Measurements from ENCODE around the gene PLA2G4F.

The PLA2G4F gene

DNA sequence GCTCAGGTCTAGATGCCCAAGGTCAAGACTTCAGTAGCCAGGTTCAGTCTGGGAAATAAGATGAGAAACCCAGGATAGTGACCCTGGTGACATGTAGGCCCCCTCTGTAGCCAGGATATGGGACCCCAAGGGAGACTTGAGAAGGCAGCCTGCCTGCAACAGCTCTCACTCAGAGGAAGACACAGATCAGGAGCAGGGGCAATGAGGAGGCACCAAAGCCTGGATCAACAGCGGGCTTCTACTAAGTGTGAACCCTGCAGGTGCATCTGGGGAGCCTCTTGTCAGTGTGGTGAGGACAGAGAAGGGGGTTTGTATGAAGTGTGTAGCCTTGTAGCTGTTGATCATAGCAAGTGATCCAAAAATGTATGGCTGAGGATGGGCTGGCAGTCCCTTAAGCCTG is 25.4 kb downstream of the PLA2G4F start:
- DNase-seq = no peak

DNA sequence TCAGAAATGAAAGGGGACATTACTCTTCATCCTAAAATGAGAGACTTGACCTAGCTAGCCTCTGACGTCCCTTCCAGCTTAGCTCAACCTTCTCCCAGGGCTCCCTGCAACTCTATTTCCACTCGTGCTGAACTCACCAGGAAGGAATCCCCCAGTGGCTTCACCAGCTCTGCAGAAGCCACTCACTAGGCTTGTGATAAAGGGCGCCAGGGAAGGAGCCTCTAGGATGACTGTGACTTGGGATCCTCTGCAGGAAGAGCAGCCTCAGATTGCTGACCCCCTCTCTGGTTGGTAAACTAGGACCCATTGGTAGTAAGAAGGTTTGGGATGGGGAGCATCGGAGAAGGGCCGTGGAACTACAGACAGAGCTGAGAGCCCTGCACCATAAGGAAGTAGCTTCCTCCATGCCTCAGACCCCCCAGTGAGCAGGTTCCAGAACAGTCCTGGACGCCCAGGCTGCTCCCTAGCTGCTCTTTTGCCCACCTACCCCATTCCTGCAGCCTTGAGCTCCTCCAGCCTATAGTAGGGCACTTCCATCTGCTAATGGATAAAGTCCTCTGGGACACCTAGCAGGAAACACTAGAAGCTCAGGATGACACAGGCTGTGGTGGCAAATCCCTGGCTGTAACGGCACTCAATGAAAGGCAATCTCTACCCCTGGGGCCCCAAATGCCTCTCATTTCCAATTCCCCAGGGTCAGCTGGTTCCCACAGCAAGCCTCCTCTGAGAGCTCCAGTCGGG is 26.0 kb downstream of the PLA2G4F start:
- no peak for DNase-seq

DNA sequence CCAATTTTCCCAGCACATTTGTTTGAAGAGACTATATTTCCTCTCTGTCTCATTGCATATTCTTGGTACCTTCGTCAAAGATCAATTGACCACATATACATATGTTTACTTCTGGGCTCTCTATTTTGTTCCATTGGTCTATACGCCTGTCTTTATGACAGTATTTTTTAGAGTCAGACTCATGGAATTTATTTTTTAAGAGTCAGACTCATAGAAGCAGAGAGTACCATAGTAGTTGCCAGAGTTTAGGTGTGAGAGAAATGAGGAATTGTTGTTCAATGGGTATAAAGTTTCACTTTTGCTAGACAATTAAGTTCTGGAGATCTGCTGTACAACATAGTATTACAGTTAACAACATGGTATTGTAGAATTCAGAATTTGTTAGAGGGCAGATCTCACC is 27.1 kb downstream of the PLA2G4F start:
- DNase-seq = no peak

DNA sequence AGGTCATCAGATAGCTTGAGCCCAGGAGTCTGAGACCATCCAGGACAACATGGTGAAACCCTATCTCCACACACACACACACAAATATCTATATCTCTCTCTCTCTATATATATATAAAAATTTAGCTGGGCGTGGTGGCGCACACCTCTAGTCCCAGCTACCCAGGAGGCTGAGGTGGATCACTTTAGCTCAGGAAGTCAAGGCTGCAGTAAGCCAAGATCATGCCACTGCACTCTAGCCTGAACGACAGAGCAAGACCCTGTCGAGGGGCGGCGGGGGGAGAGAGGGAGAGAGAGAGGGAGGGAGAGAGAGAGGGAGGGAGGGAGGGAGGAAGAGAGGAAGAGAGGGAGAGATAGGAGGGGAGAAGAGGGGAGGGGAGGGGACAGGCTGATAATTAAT is 28.0 kb downstream of the PLA2G4F start:
- DNase-seq = no peak

DNA sequence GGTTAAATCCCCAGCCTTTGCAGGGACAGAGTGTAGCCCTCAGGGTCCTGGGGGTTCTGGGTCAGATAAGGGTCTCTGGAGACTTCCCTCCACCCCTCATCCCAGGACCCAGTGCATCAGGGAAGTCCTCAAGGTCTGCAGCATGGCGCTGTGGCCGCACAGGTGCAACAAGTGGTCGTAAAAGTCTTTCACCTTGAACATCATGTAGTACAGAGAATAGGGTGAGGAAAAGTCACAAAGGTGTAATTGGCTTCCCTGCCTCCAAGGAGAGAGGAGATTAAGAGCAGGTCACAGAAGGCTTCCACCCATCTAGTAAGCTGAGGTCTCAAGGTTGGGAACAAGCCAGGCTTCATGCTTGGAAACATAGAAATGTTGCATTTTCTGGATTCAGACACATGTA is 32.9 kb downstream of the PLA2G4F start:
- DNase-seq = no peak

DNA sequence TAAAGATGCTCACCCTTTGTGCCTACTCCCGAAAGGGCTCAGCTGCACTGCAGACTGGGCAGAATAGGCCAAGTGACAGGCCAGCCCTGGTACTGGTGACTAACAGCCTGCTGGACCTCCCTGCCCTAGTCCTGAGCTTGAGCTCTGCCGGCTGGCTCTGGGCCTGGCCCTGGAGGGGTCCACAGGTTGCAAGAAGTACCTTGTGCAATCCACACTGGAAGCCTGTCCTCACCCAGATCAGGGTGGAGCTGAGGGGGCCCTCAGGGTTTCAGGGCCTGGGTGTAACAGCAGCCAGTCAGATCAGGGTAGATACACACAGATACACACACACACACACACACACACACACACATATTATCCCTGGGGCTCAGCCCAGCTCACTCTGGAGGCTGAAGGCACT is 34.8 kb downstream of the PLA2G4F start:
- no peak for DNase-seq

DNA sequence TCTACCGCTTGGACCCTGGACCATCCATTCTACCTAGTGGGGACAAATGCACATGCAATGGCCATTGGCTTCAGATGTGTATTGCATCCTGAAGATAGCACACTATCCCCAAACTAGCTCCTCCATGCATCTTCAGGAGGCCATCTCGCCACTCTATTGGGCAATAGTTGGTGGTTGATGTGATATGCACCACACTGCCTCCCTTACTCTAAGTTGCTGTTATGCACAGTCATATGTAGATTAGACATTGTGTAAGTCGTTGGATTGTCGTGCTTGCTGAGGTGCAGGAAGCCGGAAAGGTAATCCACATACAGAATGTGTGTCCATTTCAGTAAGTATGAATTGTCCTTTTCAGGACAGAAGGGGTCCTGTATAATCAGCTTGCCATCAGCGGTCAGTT is 35.4 kb downstream of the PLA2G4F start:
- no peak for DNase-seq

DNA sequence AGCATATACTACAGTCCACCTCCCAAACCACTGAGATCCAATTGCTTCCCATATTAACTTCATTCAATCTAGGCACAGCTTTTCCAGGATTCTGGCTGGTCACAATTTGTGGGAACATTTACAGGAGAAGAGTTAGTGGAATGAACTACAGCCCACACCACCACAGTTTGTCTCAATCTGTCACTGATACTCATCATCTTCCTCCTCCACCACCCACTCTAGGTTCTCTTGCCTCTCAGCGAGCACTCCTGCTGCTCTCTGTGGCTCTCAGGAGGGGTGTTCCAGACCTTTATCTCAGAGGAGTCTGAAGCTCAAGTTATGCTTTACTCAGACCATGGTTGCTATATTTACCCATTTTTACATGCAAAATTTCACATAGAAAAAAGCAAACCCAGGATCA is 36.2 kb downstream of the PLA2G4F start:
- DNase-seq = no peak

DNA sequence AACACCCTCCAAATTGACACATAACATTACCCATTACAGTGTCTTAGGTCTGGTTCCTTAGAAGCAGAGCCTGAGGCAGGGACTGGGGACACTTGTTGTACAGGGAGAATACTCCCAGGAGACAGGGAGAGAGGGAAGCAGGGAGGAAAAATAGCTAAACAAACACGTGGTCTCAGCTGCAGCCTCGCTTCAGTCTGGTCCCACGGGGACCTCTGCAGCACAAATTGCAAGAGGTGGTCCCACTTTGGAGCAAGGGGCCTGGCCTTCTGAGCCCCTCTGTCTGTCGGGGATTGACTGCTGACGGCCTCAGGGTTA is 37.0 kb downstream of the PLA2G4F start:
- DNase-seq = no peak

DNA sequence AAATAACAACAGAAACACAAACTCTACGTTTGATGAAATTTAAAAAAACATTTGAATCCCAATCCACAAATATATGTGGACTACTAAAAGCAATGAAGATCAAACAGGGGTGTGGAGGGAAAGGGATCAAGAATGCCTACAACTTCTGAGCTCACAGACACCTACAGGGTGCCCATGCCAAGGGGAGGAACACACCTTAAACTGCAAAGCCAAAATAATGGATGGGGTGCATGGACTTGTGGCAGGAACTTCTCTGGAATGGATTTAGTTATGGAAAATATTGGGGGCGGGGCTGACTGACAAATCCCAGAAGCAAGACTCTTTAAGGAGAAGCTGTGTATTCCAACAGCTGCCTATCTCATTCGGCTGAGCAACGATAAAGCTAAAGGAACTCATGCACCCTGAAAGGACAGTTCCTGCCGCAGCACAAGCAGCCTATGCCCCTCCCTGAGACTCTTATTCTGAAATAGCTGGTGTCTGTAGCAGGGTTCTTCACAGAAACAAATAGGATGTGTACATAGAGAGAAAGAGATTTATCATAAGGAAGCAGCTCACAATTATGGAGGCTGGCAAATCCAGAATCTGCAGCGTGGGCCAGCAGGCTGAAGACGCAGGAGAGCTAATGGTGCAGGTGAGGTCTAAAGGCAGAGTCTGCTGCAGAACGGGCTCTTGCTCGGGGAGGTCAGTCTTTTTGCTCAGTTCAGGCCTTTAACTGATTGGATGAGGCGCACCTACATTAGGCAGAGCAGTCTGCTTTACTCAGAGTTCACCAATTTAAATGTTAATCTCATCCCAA is 37.6 kb downstream of the PLA2G4F start:
- peak; percentile 53 for DNase-seq

DNA sequence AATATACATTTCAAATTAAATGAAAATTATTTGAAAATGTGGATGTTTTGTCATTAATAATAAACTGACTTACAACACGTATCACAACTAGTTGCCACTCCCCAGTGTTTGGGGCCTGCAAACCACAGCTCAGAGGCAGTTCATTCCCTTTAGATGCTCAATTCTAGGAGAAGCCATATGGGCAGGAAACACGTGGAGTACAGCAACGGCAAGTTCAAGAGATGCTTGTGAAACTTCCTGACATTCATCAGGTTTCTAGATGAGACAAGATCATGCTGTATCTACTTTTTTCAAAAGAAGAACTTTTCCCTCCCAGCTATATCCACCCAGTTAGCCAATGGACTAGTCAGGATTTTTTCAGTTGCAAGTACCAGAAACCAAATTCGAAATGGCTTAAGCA is 44.5 kb downstream of the PLA2G4F start:
- no peak for DNase-seq

DNA sequence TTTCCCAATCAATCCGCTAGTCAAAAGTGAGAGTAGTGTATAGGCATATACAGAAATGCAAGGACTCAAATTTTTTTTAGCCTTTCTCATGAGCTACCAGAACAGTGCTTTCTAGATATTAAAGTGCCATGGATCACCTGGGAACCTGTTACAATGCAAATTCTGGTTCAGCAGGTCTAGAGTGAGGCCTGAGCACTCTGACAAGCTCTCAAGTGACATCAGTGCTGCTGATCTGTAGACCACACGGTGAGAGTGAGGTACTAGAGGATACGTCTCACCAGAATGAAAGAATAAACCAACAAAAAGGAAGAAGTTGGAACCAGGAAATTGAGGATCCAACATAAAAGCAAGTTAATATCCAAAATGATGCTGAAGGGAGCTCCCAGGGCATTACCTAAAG is 46.1 kb downstream of the PLA2G4F start:
- DNase-seq = no peak

DNA sequence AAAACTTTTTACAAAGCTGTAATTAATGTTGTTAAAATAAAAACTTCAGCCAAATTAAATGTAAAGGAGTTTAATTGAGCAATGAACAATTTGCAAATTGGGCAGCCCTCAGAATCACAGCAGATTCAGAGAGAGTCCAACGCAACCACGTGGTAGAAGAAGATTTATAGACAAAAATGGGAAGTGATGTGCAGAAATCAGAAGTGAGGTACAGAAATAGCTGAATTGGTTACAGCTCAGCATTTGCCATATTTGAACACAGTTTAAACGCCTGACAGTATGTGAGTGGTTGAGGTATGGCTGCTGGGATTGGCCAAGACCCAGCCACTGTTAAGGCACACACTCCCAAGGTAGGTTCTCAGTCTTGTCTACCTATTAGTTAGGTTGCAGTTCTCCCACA is 47.6 kb downstream of the PLA2G4F start:
- no peak for DNase-seq

DNA sequence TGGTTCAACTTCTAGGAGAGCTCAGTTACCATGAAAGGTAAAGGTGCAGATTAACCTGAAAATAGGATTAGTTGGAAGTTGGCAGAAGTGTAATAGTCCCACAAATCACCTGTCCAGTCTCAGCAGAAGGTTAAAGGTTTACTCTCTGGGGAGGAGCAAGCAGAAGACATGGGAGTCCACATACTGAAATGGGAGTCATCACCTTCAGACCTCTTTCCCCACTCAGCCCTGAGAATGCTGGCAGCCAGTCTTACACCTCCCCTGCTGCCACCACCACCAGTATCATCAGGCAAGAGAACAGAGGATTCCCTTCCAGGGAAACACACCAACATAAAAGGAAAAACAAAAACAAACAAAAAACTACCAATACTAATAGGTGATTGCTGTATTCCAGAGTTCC is 48.2 kb downstream of the PLA2G4F start:
- no peak for DNase-seq

DNA sequence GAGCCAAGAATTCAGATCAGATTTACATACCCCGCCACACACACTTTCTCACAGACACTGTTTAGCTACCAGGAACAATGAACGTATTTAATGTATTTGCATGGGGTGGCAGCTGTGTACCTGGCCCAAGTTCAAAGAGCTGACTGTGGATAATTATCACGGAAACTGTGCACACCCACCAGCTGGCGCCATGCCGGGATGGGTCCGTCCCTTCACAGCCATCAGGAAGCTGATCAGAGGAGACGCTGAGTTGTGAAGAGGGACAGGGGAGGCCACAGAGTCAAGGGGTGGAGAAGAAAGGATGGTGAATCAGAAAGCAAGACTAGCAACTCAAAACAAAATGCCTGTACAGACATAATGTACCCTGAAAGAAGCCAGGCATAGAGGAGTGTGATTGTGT is 49.0 kb downstream of the PLA2G4F start:
- DNase-seq = no peak

DNA sequence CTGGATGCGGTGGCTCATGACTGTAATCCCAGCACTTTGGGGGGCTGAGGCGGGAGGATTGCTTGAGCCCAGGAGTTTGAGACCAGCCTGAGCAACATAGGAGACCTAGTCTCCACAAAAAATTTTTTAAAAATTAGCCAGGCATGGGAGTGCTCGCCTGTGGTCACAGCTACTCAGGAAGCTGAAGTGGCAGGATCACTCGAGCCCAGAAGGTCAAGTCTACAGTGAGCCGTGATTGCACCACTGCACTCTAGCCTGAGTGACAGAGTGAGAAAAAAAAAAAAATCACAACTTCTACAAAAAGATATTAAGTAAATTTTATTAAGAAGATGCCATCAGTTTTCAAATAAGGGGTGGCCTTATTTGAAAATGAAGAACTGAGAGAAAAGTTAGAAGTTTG is 50.1 kb downstream of the PLA2G4F start:
- DNase-seq = no peak

DNA sequence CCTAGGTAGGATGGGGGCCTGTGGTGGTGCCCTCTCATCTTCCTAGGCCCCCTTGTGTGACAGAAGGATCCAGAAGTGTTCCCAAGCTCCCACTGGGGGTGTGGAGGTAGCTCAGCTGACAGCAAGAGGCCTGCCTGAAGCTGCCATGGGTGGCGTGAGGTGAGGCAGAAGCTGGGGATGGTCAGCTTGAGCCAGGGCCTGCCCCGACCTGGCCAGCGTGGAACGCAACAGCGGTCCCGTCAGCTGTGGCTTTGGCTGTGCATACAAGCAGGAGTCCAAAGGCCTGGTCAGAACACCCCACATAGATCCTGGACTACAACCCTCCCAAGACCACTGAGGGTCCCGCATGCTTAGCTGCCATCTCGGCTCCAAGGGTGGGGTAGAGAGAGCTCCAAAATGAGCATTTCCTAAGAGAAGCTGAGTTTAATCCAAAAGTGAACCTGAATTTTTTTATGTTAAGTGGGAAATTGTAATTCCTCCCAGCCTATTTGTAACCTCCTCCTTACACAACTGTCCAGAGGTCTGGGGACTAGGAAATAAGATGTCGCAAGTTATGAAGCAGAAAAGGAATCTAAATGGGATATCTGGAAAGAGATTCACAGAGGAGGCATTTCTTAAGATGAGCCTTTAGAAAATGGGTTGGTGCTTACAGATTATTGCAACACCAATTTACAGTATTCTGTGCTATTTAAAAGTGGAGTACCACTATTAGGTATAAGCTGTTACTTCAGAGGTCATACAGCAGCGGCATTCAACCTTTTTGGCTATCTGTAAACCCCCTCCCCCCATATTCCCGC is 52.1 kb downstream of the PLA2G4F start:
- no peak for DNase-seq

DNA sequence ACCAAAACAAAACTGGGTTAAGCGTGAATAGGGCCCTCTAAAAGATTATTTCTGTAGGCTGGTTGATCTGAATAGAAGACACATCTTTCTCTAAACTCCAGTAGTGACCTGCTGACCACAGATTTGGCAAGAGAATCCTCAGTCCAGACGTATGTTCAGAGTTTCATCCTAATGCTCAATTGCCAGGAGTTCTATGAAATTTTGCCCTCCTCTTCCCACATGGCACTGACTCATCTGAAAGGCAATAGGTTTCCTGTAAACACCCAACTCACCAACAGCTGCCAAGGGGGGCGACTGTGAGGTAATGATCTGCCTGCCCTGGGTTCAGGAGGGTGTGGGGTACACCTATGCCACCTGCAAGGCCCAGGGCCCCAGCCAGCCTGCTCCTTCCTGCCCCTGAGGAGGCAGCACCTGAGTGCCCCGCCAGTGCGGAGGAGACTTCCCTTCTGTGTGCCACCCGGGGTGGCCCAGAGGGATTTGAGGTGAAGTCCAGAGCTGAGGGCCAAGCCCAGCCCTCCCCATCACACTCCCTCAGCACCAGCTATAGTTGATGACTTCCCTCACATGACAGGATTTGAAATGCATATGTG is 53.7 kb downstream of the PLA2G4F start:
- no peak for DNase-seq

DNA sequence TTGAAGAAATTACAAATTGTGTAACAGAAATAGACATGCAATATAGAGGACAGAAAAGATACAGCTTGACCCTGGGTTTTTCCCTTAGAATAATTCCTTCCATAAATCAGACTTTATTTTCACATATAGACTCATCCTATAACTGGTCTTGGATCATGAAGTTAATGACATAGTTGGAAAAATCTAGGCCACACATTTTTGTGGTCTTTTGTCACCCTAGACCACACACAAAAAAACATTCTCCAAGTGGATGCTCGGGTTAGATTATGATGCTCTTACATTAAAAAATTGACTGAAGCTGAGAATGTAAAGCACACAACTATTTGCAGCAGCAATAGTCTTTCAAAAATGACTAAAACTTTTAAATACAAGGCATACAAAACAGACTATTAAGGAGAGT is 54.6 kb downstream of the PLA2G4F start:
- no peak for DNase-seq

DNA sequence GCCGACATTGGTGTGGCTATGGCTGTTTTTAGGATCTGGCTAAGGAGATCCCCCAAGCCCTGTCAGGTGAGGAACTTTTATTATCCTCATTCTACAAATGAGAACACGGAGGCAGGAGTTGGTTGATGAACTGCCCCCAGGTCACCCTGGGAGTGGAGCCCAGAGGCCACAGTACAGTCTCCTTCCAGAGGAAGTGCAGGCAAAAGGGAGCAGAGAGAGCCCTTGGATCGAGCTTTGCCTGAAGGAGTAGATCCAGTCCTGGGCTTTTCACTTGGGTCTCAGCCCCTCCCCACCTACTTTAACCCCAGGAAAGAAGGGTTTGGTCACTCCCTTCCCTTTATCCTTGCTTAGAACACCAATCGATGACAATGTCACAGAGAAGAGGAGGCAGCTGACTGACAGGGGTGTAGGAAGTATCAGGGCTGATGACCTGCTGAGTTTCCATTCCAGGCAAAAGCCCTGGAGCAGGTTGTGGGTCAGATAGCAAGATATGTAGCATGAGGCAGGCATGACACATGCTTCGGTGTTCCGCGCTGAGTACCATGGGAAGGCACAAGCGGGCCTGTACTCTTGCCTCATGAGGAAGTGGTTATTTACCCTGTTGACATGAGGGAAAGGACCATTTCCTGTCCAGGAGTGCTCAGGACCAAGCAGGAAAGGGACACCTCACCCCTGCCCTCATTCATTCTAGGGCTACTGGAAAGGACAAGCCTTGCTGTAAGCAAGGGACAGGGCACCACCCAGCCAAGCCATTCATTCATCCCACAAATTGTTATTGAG is 56.2 kb downstream of the PLA2G4F start:
- no peak for DNase-seq

DNA sequence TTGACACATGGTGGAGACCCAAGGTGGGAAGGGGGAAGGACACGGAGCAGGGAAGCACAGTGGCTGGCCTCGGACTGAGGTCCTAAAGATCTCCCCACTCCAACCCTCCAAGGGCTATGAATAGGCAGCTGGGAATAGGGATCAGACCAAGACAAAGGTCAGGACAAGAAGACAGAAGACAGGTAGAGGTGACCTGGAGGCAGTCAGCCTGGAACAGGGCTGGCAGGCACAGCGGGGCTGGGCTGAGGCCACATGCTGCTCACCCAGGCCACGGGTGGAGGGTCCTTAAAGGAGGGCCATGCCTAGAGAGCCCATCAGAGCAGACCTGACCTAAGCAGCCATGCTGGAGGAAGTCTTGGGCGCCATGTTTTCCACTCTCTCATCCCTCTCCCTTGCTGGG is 59.4 kb downstream of the PLA2G4F start:
- no peak for DNase-seq

DNA sequence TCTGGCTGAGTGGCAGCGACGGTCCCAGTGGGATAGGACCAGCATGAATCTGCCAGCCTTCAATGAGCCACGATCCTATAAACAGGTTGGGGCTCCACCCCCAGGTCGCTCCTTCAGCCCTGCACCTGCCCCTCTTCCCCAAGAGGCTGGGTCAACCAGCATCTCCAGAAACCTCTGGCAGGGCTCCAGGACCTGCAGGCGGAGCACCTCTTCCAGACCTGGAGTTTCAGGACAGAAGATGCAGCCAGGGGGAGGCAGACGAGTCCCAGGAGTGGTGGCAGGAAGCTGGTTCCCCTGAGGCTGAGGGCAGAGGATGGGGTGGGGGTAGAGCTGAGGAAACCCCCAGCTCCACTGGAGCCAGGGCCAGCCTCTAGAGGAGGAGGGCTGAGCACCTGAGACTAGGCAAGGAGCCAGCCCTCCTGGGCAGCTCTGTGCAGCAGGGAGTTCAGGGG is 61.9 kb downstream of the PLA2G4F start, which contains the start of gene PLA2G4D:
PLA2G4D (minus strand) TSS at position 51 of the 452 bp plus-strand sequence. CDS start 103 bp downstream, outside the sequence.
- peak; percentile 76 for DNase-seq

DNA sequence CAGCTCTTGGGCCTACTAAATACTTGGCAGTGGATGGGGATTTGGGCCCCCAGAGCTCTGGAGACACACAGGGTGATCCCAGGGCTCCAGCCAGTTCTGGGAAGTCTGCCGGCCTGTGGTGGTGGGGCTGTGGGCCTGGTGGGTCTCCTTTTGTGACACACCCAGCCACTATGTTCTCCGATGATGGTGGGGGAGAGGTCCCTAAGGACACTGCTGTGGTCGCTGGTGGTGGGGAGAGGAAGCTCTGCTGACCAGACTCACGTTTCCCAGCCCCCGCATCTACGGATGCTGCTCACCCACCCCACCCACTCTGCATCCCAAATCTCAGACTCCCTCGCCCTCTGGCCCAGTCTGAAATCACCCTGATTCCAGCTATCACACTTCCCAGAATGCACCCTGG is 62.5 kb downstream of the PLA2G4F start:
- no peak for DNase-seq
